Fibroblast of lung (primary cell): ENCODE measurements around the gene ERGIC1. TPM values are rescaled to one million over a fixed set of nuclear protein-coding genes. Genes with fewer than 3 reads are reported as not detected.

Experiments
- DNase-seq, 2 donors: peaks; one replicate each; pipeline versions ENCODE4 v3.0.0 to v3.0.0-alpha.2; 2010; ENCODE audit warnings: low read depth in 2 of 2
- H2AFZ ChIP-seq: 2 replicates; pipeline ENCODE4 v1.5.1; 2012; ENCODE audit warnings: low read length, control low read depth, inconsistent platforms
- H3K27ac ChIP-seq: 2 replicates; pipeline ENCODE4 v1.5.1; 2011; ENCODE audit warnings: low read length, control low read depth; ENCODE audit not compliant: insufficient read depth
- H3K27me3 ChIP-seq: 2 replicates; pipeline ENCODE4 v1.5.1; 2011; ENCODE audit warnings: mild to moderate bottlenecking, low read length; ENCODE audit not compliant: control insufficient read depth, insufficient read depth
- H3K36me3 ChIP-seq: 2 replicates; pipeline ENCODE4 v1.5.1; 2011; ENCODE audit warnings: low read length; ENCODE audit not compliant: control insufficient read depth, insufficient read depth
- H3K4me1 ChIP-seq: 2 replicates; pipeline ENCODE4 v1.5.1; 2011; ENCODE audit warnings: low read length; ENCODE audit not compliant: control insufficient read depth, insufficient read depth; ENCODE audit errors: extremely low read depth
- H3K4me2 ChIP-seq: 2 replicates; pipeline ENCODE4 v1.5.1; 2011; ENCODE audit warnings: low read length, control low read depth; ENCODE audit not compliant: insufficient read depth; ENCODE audit errors: extremely low read depth
- H3K4me3 ChIP-seq, 4 experiments: fragments of 200-600 bp in 1 of 4; sonication (generic) in 1 of 4; replicated peaks in 1 of 4; 2 replicates each; pipeline ENCODE4 v1.5.1; 2011 to 2016; ENCODE audit warnings: low read length in 4 of 4, low read depth in 3 of 4, mild to moderate bottlenecking in 3 of 4, control low read depth in 2 of 4, inconsistent platforms in 1 of 4, mixed read lengths in 1 of 4; ENCODE audit not compliant: insufficient read depth in 1 of 4; ENCODE audit errors: control extremely low read depth in 1 of 4
- H3K79me2 ChIP-seq: 2 replicates; pipeline ENCODE4 v1.5.1; 2012; ENCODE audit warnings: mild to moderate bottlenecking, low read length, inconsistent platforms; ENCODE audit not compliant: control insufficient read depth, insufficient read depth
- H3K9ac ChIP-seq: 2 replicates; pipeline ENCODE4 v1.5.1; 2011; ENCODE audit warnings: mild to moderate bottlenecking, low read length, control low read depth; ENCODE audit not compliant: insufficient read depth
- H3K9me3 ChIP-seq: 2 replicates; pipeline ENCODE4 v1.5.1; 2012; ENCODE audit warnings: low read depth, low read length; ENCODE audit not compliant: control insufficient read depth, insufficient read depth
- H4K20me1 ChIP-seq: 2 replicates; pipeline ENCODE4 v1.5.1; 2011; ENCODE audit warnings: low read length; ENCODE audit not compliant: control insufficient read depth, insufficient read depth; ENCODE audit errors: extremely low read depth
- EZH2 ChIP-seq: IDR thresholded peaks from 2 replicates; pipeline ENCODE4 v1.5.1; 2012; ENCODE audit warnings: low read length, control low read depth, mild to moderate bottlenecking; ENCODE audit errors: missing control alignments
- polyA plus RNA-seq, 2 donors: library from polyadenylated mRNA; depleted of rRNA in 1 of 2; stranded (reverse) in 1 of 2; unstranded in 1 of 2; fragments of >200 nt; gene quantifications; 2 replicates each; pipeline ENCODE4 v1.2.1, GENCODE V29; 2011 to 2012; ENCODE audit warnings: missing spikeins in 1 of 2
- total RNA-seq: library from RNA; depleted of rRNA; stranded (reverse); fragments of >200 nt; gene quantifications from 2 replicates; pipeline ENCODE4 v1.2.1, GENCODE V29; 2014
- TF ChIP-seq, protein P1 (sequence below), 2 donors: IDR thresholded peaks in 1 of 2; conservative IDR thresholded peaks in 1 of 2; 1 replicate in 1 of 2; 2 replicates in 1 of 2; pipeline ENCODE4 v1.5.1; 2011 to 2012; ENCODE audit warnings: low read length in 2 of 2, control low read depth in 1 of 2, inconsistent platforms in 1 of 2, low read depth in 1 of 2, mild to moderate bottlenecking in 1 of 2

ERGIC1 gene
- total and polyA plus RNA-seq, 2 donors (not counting 1 experiment from before 2014, with no cell fraction given): 113 to 171 TPM

DNA sequence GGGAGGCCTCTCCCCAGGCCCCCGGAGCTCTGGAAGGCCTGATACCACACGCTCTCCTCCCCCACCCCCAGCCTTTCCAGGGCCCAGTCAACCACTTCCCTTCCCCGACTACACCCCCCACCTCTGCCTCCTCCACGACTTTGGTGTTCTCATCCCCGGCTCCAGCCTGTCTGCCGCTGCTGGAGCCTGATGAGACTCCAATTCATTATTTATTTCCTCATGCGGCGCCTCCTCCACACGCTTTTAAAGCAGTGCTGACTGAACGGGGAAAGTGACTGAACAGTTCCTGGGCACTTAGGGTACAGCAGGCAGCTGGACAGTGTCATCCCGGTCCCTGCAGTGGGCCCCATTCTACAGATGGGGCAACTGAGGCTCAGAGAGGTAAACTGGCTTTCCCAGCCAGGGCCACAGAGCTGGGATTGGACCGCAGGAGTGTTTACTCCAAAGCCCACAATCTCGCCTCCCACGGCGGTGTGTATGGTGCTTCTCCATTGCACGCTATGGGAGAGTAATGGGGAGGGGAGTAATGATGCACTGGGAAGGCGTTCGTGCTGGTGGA is 109.3 kb downstream of the ERGIC1 start:
- Histone ChIP-seq H3K9ac (no peak overlapping the region), H3K4me2 (no peak overlapping the region), H3K9me3 (no peaks in the 10 kb centered on the region), H3K36me3 (peaks cover 6% of the 10 kb centered on the region), H3K27me3 (no peaks in the 10 kb centered on the region), H3K4me3 (no peak overlapping the region), H3K27ac (peak overlapping the region; percentile 62), H4K20me1 (no peaks in the 10 kb centered on the region), H2AFZ (no peak overlapping the region), H3K4me1 (peaks cover 4% of the 10 kb centered on the region), H3K79me2 (no peaks in the 10 kb centered on the region)
- no peak for TF ChIP-seq EZH2
- TF ChIP-seq, protein P1, sequence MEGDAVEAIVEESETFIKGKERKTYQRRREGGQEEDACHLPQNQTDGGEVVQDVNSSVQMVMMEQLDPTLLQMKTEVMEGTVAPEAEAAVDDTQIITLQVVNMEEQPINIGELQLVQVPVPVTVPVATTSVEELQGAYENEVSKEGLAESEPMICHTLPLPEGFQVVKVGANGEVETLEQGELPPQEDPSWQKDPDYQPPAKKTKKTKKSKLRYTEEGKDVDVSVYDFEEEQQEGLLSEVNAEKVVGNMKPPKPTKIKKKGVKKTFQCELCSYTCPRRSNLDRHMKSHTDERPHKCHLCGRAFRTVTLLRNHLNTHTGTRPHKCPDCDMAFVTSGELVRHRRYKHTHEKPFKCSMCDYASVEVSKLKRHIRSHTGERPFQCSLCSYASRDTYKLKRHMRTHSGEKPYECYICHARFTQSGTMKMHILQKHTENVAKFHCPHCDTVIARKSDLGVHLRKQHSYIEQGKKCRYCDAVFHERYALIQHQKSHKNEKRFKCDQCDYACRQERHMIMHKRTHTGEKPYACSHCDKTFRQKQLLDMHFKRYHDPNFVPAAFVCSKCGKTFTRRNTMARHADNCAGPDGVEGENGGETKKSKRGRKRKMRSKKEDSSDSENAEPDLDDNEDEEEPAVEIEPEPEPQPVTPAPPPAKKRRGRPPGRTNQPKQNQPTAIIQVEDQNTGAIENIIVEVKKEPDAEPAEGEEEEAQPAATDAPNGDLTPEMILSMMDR (conservative IDR thresholded peaks at IDR 0.05 in 1 of 2, IDR thresholded peaks at IDR 0.05 in 1 of 2; ENCODE audit: low read depth in 1 of 2, low read length in 2 of 2): no peak
- DNase-seq: peak; percentile 51 to 94

DNA sequence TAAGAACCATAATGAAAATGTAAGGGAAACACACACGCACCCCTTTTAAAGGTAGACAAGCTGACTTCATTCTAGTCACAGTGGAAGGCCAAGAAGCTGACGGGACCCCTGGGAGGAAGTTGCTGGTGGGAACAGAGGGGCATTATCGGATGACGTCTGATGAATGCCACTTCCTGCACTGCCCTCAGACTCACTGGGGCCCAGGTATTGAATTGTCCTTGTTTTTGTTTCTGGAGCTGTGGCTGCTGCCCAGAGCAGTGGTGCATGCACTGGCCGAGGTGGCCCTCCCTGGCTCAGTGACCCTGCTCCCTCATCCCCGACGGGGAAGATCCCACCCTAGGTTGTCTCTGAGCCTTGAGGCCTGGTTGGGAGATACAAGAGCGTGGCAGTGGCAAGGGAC is 109.9 kb downstream of the ERGIC1 start:
- Histone ChIP-seq H3K9me3 (no peaks in the 10 kb centered on the region), H3K79me2 (no peaks in the 10 kb centered on the region), H3K9ac (no peak overlapping the region), H3K27ac (peak overlapping the region; percentile 62), H3K4me1 (peaks cover 4% of the 10 kb centered on the region), H4K20me1 (no peaks in the 10 kb centered on the region), H2AFZ (no peak overlapping the region), H3K27me3 (no peaks in the 10 kb centered on the region), H3K36me3 (peaks cover 6% of the 10 kb centered on the region), H3K4me2 (no peak overlapping the region), H3K4me3 (no peak overlapping the region)
- no peak for TF ChIP-seq EZH2
- TF ChIP-seq, protein P1 (conservative IDR thresholded peaks at IDR 0.05 in 1 of 2, IDR thresholded peaks at IDR 0.05 in 1 of 2; ENCODE audit: low read depth in 1 of 2, low read length in 2 of 2): no peak
- no peak for DNase-seq

DNA sequence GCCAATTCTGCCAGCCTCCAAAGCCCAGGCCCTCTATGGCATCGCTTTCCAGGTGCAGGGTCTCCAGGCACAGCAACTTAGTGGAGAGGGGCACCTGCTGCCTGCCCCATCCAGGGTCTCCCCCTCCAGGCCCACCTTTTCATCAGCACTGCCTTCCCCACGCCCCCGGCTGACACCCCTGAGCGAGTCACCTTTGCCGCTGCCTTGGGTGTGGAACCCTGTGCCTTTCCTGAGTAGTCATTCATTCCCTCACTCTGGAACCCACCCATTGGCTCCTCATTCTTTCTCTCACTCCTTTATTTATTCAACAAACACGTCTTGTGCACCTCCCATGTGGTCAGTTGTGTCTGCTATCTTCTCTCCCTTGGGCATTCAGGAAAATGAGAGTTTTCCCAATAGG is 110.7 kb downstream of the ERGIC1 start:
- DNase-seq: no peak
- Histone ChIP-seq H3K27me3 (no peaks in the 10 kb centered on the region), H3K4me2 (no peak overlapping the region), H3K9me3 (no peaks in the 10 kb centered on the region), H3K79me2 (no peaks in the 10 kb centered on the region), H3K4me3 (no peak overlapping the region), H3K27ac (no peak overlapping the region), H3K9ac (no peak overlapping the region), H4K20me1 (no peaks in the 10 kb centered on the region), H2AFZ (no peak overlapping the region), H3K4me1 (peaks cover 4% of the 10 kb centered on the region), H3K36me3 (peaks cover 4% of the 10 kb centered on the region)
- TF ChIP-seq, protein P1 (conservative IDR thresholded peaks at IDR 0.05 in 1 of 2, IDR thresholded peaks at IDR 0.05 in 1 of 2; ENCODE audit: low read depth in 1 of 2, low read length in 2 of 2): no peak
- no peak for TF ChIP-seq EZH2
